Measurements from ENCODE around the gene AGBL4. TPM values are rescaled to one million over a fixed set of nuclear protein-coding genes. Genes with fewer than 3 reads are reported as not detected.
A peak's percentile ranks its signal among the peaks of the same experiment; 100 is the strongest.

The AGBL4 gene
- total RNA-seq, 1 donor from 2014 or later, result not detected

GRCh38 chr1:48687282-48688045 is 1336.3 kb downstream of the AGBL4 start:
- DNase-seq (ENCODE audit: low read depth in 2 of 2), result no peak

GRCh38 chr1:48686159-48686558 is 1337.6 kb downstream of the AGBL4 start:
- no peak for DNase-seq (ENCODE audit: low read depth in 2 of 2)

- DNase-seq (ENCODE audit: low read depth in 2 of 2), result no peak
Observed at GRCh38 chr1:48684381-48684780, 1339.4 kb downstream of the AGBL4 start.

- DNase-seq (ENCODE audit: low read depth in 2 of 2), result no peak
Observed at GRCh38 chr1:48683839-48684238, 1339.9 kb downstream of the AGBL4 start.

GRCh38 chr1:48681476-48682305 is 1342.1 kb downstream of the AGBL4 start:
- no peak for DNase-seq (ENCODE audit: low read depth in 2 of 2)

- DNase-seq (ENCODE audit: low read depth in 2 of 2), result no peak
Observed at GRCh38 chr1:48680411-48681035, 1343.2 kb downstream of the AGBL4 start.

- no peak for DNase-seq (ENCODE audit: low read depth in 2 of 2)
Observed at GRCh38 chr1:48679859-48680258, 1343.9 kb downstream of the AGBL4 start.

- no peak for DNase-seq (ENCODE audit: low read depth in 2 of 2)
Observed at GRCh38 chr1:48678710-48679505, 1344.8 kb downstream of the AGBL4 start.

GRCh38 chr1:48677306-48678287 is 1346.2 kb downstream of the AGBL4 start:
- DNase-seq (ENCODE audit: low read depth in 2 of 2), result peak; percentile 43 to 59

GRCh38 chr1:48676822-48677221 is 1346.9 kb downstream of the AGBL4 start:
- DNase-seq (ENCODE audit: low read depth in 2 of 2), result no peak

GRCh38 chr1:48676376-48676775 is 1347.4 kb downstream of the AGBL4 start:
- no peak for DNase-seq (ENCODE audit: low read depth in 2 of 2)

GRCh38 chr1:48675251-48675650 is 1348.5 kb downstream of the AGBL4 start:
- no peak for DNase-seq (ENCODE audit: low read depth in 2 of 2)

- DNase-seq (ENCODE audit: low read depth in 2 of 2), result no peak
Observed at GRCh38 chr1:48674641-48675040, 1349.1 kb downstream of the AGBL4 start.

GRCh38 chr1:48673332-48674105 is 1350.2 kb downstream of the AGBL4 start:
- DNase-seq (ENCODE audit: low read depth in 2 of 2), result no peak

GRCh38 chr1:48671578-48671977 is 1352.2 kb downstream of the AGBL4 start:
- no peak for DNase-seq (ENCODE audit: low read depth in 2 of 2)

- DNase-seq (ENCODE audit: low read depth in 2 of 2), result no peak
Observed at GRCh38 chr1:48670234-48671020, 1353.3 kb downstream of the AGBL4 start.

GRCh38 chr1:48668339-48668738 is 1355.4 kb downstream of the AGBL4 start:
- no peak for DNase-seq (ENCODE audit: low read depth in 2 of 2)

- no peak for DNase-seq (ENCODE audit: low read depth in 2 of 2)
Observed at GRCh38 chr1:48667782-48668181, 1356.0 kb downstream of the AGBL4 start.

Data from dermis microvascular lymphatic vessel endothelial cell (primary cell).